ENCODE results near the gene CLCN5. TPM values are rescaled to one million over a fixed set of nuclear protein-coding genes. Genes with fewer than 3 reads are reported as not detected.

The CLCN5 gene
- total and polyA plus RNA-seq, 3 donors from 2014 or later = 6.8 to 22.1 (median 20.5) TPM

- DNase-seq = peak; percentile 86
- Histone ChIP-seq H3K9me3 (no peaks in the 10 kb centered on the region), H3K4me3 (peak within 1 kb of the TSS; percentile 57 to 69), H3K27ac (peak within 1 kb of the TSS; percentile 77 to 84), H3K4me1 (peaks cover 5% of the 10 kb centered on the region), H3K36me3 (ENCODE audit: low read depth, missing control alignments) (no peaks in the 10 kb centered on the region), H3K27me3 (no peaks in the 10 kb centered on the region)
- TF ChIP-seq CTCF (IDR thresholded peaks at IDR 0.05) (peak; percentile 26 to 46 (median 36)), POLR2A (IDR thresholded peaks at IDR 0.05) (no peak)
- WGBS, 2 donors = 1 to 2% methylated on average over 11 to 56 of the region's 60 CpGs
- intact Hi-C loops (cut with DNase I; ENCODE audit: low total_unique reads) = no loop called here
Observed at GRCh38 chrX:49878834-49879655, 43.4 kb upstream of the CLCN5 start, which contains the start of gene USP27X. TSS of gene USP27X (plus strand) at chrX:49879484. CDS start at chrX:49880308, 824 bp downstream.

DNA sequence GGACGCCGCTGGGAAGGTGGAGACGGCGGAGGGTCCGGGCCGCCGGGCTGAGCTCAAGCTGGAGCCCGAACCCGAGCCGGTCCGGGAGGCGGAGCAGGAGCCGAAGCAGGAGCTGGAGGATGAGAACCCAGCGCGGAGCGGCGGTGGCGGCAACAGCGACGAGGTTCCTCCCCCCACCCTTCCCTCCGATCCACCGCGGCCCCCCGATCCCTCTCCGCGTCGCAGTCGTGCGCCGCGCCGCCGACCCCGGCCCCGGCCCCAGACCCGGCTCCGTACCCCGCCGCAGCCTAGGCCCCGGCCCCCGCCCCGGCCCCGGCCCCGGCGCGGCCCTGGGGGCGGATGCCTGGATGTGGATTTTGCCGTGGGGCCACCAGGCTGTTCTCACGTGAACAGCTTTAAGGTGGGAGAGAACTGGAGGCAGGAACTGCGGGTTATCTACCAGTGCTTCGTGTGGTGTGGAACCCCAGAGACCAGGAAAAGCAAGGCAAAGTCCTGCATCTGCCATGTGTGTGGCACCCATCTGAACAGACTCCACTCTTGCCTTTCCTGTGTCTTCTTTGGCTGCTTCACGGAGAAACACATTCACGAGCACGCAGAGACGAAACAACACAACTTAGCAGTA, 42.6 kb upstream of the CLCN5 start:
- no peak for DNase-seq
- intact Hi-C loops (cut with DNase I; ENCODE audit: low total_unique reads) = no loop called here
- peaks cover 5% of the 10 kb centered on the region for H3K4me1 ChIP-seq
- peak overlapping the region; percentile 77 to 84 for H3K27ac ChIP-seq
- TF ChIP-seq CTCF (IDR thresholded peaks at IDR 0.05) = no peak
- no peak for TF ChIP-seq POLR2A (IDR thresholded peaks at IDR 0.05)
- WGBS, 2 donors = 0 to 18% methylated on average over 7 to 11 of the region's 55 CpGs
- H3K4me3 ChIP-seq = peak overlapping the region; percentile 57 to 69
- no peaks in the 10 kb centered on the region for H3K9me3 ChIP-seq
- H3K36me3 ChIP-seq (ENCODE audit: low read depth, missing control alignments) = no peaks in the 10 kb centered on the region
- no peaks in the 10 kb centered on the region for H3K27me3 ChIP-seq

- WGBS, 2 donors = 81% methylated on average over 10 of the region's 12 CpGs; no CpG with 5 or more reads in 1 of the 2 donors
- H3K9me3 ChIP-seq = no peaks in the 10 kb centered on the region
- H3K27ac ChIP-seq = no peak overlapping the region
- no peaks in the 10 kb centered on the region for H3K36me3 ChIP-seq (ENCODE audit: low read depth, missing control alignments)
- no peak for DNase-seq
- no peak overlapping the region for H3K4me3 ChIP-seq
- TF ChIP-seq POLR2A (IDR thresholded peaks at IDR 0.05) (no peak), CTCF (IDR thresholded peaks at IDR 0.05) (no peak)
- peaks cover 5% of the 10 kb centered on the region for H3K4me1 ChIP-seq
- intact Hi-C loops (cut with DNase I; ENCODE audit: low total_unique reads) = no loop called here
- H3K27me3 ChIP-seq = no peaks in the 10 kb centered on the region
Observed at GRCh38 chrX:49880668-49881067, 41.7 kb upstream of the CLCN5 start.

GRCh38 chrX:49884290-49884862, 38.0 kb upstream of the CLCN5 start:
- WGBS, 2 donors = 59% methylated on average over 7 of the region's 7 CpGs; no CpG with 5 or more reads in 1 of the 2 donors
- no peaks in the 10 kb centered on the region for H3K36me3 ChIP-seq (ENCODE audit: low read depth, missing control alignments)
- intact Hi-C loops (cut with DNase I; ENCODE audit: low total_unique reads) = no loop called here
- H3K27ac ChIP-seq = no peak overlapping the region
- no peaks in the 10 kb centered on the region for H3K9me3 ChIP-seq
- no peak overlapping the region for H3K4me3 ChIP-seq
- TF ChIP-seq CTCF (IDR thresholded peaks at IDR 0.05) = peak in 2 of 3 experiments; percentile 25 to 34
- no peak for TF ChIP-seq POLR2A (IDR thresholded peaks at IDR 0.05)
- no peaks in the 10 kb centered on the region for H3K4me1 ChIP-seq
- peak; percentile 45 for DNase-seq
- H3K27me3 ChIP-seq = no peaks in the 10 kb centered on the region
